COR-L47 (cell line): ENCODE data around the gene OTX1.
"Not testable (repeated sequence)": the region's sequence is repeated elsewhere in the genome, so short reads cannot be mapped to it uniquely, and the experiment has no call there.

Experiments
- DNase-seq: peaks from one replicate; lab custom pipeline; 2025; lab: John Stamatoyannopoulos, UW

OTX1 gene

GRCh38 chr2:63050334-63051041, at the start of gene OTX1:
TSS of gene OTX1 (plus strand) at chr2:63050830. CDS start at chr2:63052991, 2,161 bp downstream.
- peak; percentile 76 for DNase-seq

GRCh38 chr2:63001576-63001975, 49.1 kb upstream of the OTX1 start:
- no peak for DNase-seq

GRCh38 chr2:63003351-63003750, 47.3 kb upstream of the OTX1 start:
- peak; percentile 23 for DNase-seq

- DNase-seq = no peak
Measured at GRCh38 chr2:63007813-63008458, 42.7 kb upstream of the OTX1 start.

GRCh38 chr2:63008838-63009237, 41.8 kb upstream of the OTX1 start:
- no peak for DNase-seq

- DNase-seq = no peak
Measured at GRCh38 chr2:63009490-63009889, 41.1 kb upstream of the OTX1 start.

GRCh38 chr2:63012541-63012940, 38.1 kb upstream of the OTX1 start:
- no peak for DNase-seq

GRCh38 chr2:63013438-63013837, 37.2 kb upstream of the OTX1 start:
- DNase-seq = no peak

GRCh38 chr2:63015389-63015788, 35.2 kb upstream of the OTX1 start:
- no peak for DNase-seq

GRCh38 chr2:63018439-63018838, 32.2 kb upstream of the OTX1 start:
- no peak for DNase-seq

- DNase-seq = not testable (repeated sequence)
Measured at GRCh38 chr2:63019686-63020085, 30.9 kb upstream of the OTX1 start.

GRCh38 chr2:63023444-63023843, 27.2 kb upstream of the OTX1 start:
- DNase-seq = peak; percentile 35

GRCh38 chr2:63027220-63027619, 23.4 kb upstream of the OTX1 start:
- DNase-seq = no peak

GRCh38 chr2:63029058-63029457, 21.6 kb upstream of the OTX1 start:
- DNase-seq = no peak

GRCh38 chr2:63034526-63034925, 16.1 kb upstream of the OTX1 start:
- no peak for DNase-seq

GRCh38 chr2:63035169-63035568, 15.5 kb upstream of the OTX1 start:
- no peak for DNase-seq

GRCh38 chr2:63035660-63036059, 15.0 kb upstream of the OTX1 start:
- no peak for DNase-seq

- DNase-seq = no peak
Measured at GRCh38 chr2:63038034-63038433, 12.6 kb upstream of the OTX1 start.

- no peak for DNase-seq
Measured at GRCh38 chr2:63040586-63040985, 10.0 kb upstream of the OTX1 start.

- DNase-seq = no peak
Measured at GRCh38 chr2:63041592-63041991, 9.0 kb upstream of the OTX1 start.

- no peak for DNase-seq
Measured at GRCh38 chr2:63044362-63045327, 6.0 kb upstream of the OTX1 start.

GRCh38 chr2:63046552-63046951, 4.1 kb upstream of the OTX1 start:
- no peak for DNase-seq

- DNase-seq = no peak
Measured at GRCh38 chr2:63046961-63047320, 3.7 kb upstream of the OTX1 start.
